GM23248 (cell line): Measurements from ENCODE around the gene KLHL22.

ENCODE experiments used
- EZH2 ChIP-seq: fragments of 200-600 bp; sonication (generic); IDR thresholded peaks from 2 replicates; pipeline ENCODE4 v1.6.1; 2018; ENCODE audit warnings: antibody characterized with exemption, mild to moderate bottlenecking; ENCODE audit not compliant: insufficient read depth, poor library complexity, severe bottlenecking
- EZH2phosphoT487 ChIP-seq: fragments of 200-600 bp; sonication (generic); IDR thresholded peaks from 2 replicates; pipeline ENCODE4 v1.6.1; 2018; ENCODE audit warnings: antibody characterized with exemption, moderate library complexity, mild to moderate bottlenecking, low read depth; ENCODE audit not compliant: insufficient read depth

DNA sequence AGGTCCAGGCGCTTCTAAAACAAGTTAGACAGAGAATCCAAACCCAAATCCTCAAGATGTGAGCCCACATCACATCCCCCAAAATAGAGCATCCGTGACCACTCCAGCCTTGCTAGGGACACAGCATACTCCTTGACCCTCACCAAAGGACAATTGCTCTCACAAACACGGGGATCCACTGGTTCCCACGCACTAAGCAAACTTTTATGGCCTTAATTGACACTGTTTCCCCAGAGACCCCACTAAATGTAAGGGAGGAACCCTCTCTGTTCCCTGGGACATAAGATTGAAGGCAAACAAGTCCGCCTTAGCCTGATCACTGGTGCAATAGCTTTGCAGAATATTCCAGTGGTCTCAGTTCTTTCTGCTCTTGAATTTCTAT is 81.5 kb downstream of the KLHL22 start:
- TF ChIP-seq EZH2 (no peak), EZH2phosphoT487 (no peak)
